NCI-H345 treated with DMSO at 0.1 percent for 48 hours (cell line): Measurements from ENCODE around the gene FXYD1.
"Not testable (repeated sequence)": the region's sequence is repeated elsewhere in the genome, so short reads cannot be mapped to it uniquely, and the experiment has no call there.

ENCODE experiments used
- DNase-seq: peaks from one replicate; lab custom pipeline; 2025; ENCODE audit not compliant: unreplicated experiment; lab: John Stamatoyannopoulos, UW

FXYD1 gene

GRCh38 chr19:35141837-35142605 is 3.4 kb downstream of the FXYD1 start:
- no peak for DNase-seq

GRCh38 chr19:35142606-35143230 is 4.1 kb downstream of the FXYD1 start:
- DNase-seq, result no peak

GRCh38 chr19:35143231-35143715 is 4.6 kb downstream of the FXYD1 start, which contains the start of gene FXYD7:
Gene FXYD7, plus strand, starts transcription at chr19:35143255. Its CDS starts 79 bp downstream, at chr19:35143334.
- DNase-seq, result no peak

GRCh38 chr19:35143818-35144217 is 5.2 kb downstream of the FXYD1 start:
- no peak for DNase-seq

- DNase-seq, result no peak
Observed at GRCh38 chr19:35144259-35144599, 5.6 kb downstream of the FXYD1 start.

GRCh38 chr19:35144600-35145436 is 6.2 kb downstream of the FXYD1 start:
- no peak for DNase-seq

- no peak for DNase-seq
Observed at GRCh38 chr19:35146746-35147459, 8.3 kb downstream of the FXYD1 start.

GRCh38 chr19:35149463-35149862 is 10.8 kb downstream of the FXYD1 start:
- DNase-seq, result no peak

GRCh38 chr19:35150445-35150844 is 11.8 kb downstream of the FXYD1 start:
- no peak for DNase-seq

GRCh38 chr19:35151273-35152065 is 12.8 kb downstream of the FXYD1 start:
- DNase-seq, result no peak

GRCh38 chr19:35153129-35153522 is 14.5 kb downstream of the FXYD1 start:
- not testable (repeated sequence) for DNase-seq

- no peak for DNase-seq
Observed at GRCh38 chr19:35153701-35154524, 15.3 kb downstream of the FXYD1 start.

- DNase-seq, result no peak
Observed at GRCh38 chr19:35154525-35155406, 16.1 kb downstream of the FXYD1 start, which contains the start of gene FXYD5. Gene FXYD5, plus strand, starts transcription at chr19:35154735. Its CDS starts 816 bp downstream, at chr19:35155551.

GRCh38 chr19:35155441-35155840 is 16.8 kb downstream of the FXYD1 start:
- no peak for DNase-seq

- DNase-seq, result no peak
Observed at GRCh38 chr19:35155981-35156672, 17.5 kb downstream of the FXYD1 start.

- no peak for DNase-seq
Observed at GRCh38 chr19:35156673-35157014, 18.0 kb downstream of the FXYD1 start.

- DNase-seq, result no peak
Observed at GRCh38 chr19:35157431-35157830, 18.8 kb downstream of the FXYD1 start.

GRCh38 chr19:35159606-35160005 is 21.0 kb downstream of the FXYD1 start:
- DNase-seq, result no peak
